IMR-90 (cell line): Measurements from ENCODE around the gene CRCP.

Experiments
- BHLHE40 ChIP-seq: fragments of 150-350 bp; IDR thresholded peaks from 2 replicates; pipeline ENCODE4 v1.6.1; 2016; ENCODE audit warnings: mild to moderate bottlenecking, low read depth, low read length
- CEBPB ChIP-seq: IDR thresholded peaks from 2 replicates; pipeline ENCODE4 v1.6.1; 2012; ENCODE audit warnings: low read depth, low read length, improper control_type of control experiment
- CHD1 ChIP-seq: IDR thresholded peaks from 2 replicates; pipeline ENCODE4 v1.6.1; 2012; ENCODE audit warnings: low read depth, low read length, improper control_type of control experiment
- MAFK ChIP-seq: IDR thresholded peaks from 2 replicates; pipeline ENCODE4 v1.6.1; 2012; ENCODE audit warnings: low read depth, low read length, improper control_type of control experiment
- MAZ ChIP-seq: IDR thresholded peaks from 2 replicates; pipeline ENCODE4 v1.6.1; 2012; ENCODE audit warnings: low read depth, mild to moderate bottlenecking, low read length, improper control_type of control experiment, moderate library complexity, borderline replicate concordance
- MXI1 ChIP-seq: IDR thresholded peaks from 2 replicates; pipeline ENCODE4 v1.6.1; 2012; ENCODE audit warnings: low read depth, mild to moderate bottlenecking, low read length, moderate library complexity, borderline replicate concordance
- POLR2A ChIP-seq: IDR thresholded peaks from 2 replicates; pipeline ENCODE4 v1.6.1; 2012; ENCODE audit warnings: mild to moderate bottlenecking, low read depth, low read length
- RAD21 ChIP-seq: IDR thresholded peaks from 2 replicates; pipeline ENCODE4 v1.6.1; 2012; ENCODE audit warnings: low read length, improper control_type of control experiment
- RCOR1 ChIP-seq: IDR thresholded peaks from 2 replicates; pipeline ENCODE4 v1.6.1; 2012; ENCODE audit warnings: mild to moderate bottlenecking, low read length, improper control_type of control experiment; ENCODE audit not compliant: insufficient replicate concordance
- RFX5 ChIP-seq: IDR thresholded peaks from 2 replicates; pipeline ENCODE4 v1.8.0; 2012; ENCODE audit warnings: low read depth, mild to moderate bottlenecking, low read length, moderate library complexity
- SMC3 ChIP-seq: fragments of 150-350 bp; IDR thresholded peaks from 2 replicates; pipeline ENCODE4 v1.6.1; 2016; ENCODE audit warnings: low read depth, mild to moderate bottlenecking, antibody characterized with exemption, low read length, moderate library complexity
- USF2 ChIP-seq: fragments of 150-350 bp; IDR thresholded peaks from 2 replicates; pipeline ENCODE4 v1.6.1; 2017; ENCODE audit warnings: mild to moderate bottlenecking, antibody characterized with exemption, low read length, low read depth
- TF ChIP-seq, protein P1 (sequence below): conservative IDR thresholded peaks from 2 replicates; pipeline ENCODE4 v1.5.1; 2012; ENCODE audit warnings: mild to moderate bottlenecking, low read depth, low read length, improper control_type of control experiment

DNA sequence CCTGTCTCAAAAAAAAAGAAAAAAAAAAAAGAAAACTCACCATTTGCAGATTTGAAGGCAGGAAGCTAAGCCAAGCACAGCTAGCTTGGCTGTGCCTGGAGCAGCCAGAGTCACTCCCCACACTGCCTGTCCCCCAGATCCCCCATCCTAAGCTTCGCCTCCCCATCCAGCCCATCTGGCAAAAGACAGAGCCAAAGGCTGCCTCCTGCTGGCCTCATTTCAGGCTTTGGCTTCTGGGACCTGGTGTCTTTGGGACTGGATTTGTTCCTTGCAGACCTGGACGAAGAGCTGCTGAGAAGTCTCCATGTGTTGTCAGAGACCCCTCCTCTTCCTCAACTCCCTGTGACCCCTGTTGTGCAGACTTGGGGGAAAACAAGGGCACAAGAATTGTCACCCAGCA lies 31.0 kb upstream of the CRCP start:
- TF ChIP-seq, protein P1, sequence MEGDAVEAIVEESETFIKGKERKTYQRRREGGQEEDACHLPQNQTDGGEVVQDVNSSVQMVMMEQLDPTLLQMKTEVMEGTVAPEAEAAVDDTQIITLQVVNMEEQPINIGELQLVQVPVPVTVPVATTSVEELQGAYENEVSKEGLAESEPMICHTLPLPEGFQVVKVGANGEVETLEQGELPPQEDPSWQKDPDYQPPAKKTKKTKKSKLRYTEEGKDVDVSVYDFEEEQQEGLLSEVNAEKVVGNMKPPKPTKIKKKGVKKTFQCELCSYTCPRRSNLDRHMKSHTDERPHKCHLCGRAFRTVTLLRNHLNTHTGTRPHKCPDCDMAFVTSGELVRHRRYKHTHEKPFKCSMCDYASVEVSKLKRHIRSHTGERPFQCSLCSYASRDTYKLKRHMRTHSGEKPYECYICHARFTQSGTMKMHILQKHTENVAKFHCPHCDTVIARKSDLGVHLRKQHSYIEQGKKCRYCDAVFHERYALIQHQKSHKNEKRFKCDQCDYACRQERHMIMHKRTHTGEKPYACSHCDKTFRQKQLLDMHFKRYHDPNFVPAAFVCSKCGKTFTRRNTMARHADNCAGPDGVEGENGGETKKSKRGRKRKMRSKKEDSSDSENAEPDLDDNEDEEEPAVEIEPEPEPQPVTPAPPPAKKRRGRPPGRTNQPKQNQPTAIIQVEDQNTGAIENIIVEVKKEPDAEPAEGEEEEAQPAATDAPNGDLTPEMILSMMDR = no peak
- TF ChIP-seq RFX5 (no peak), USF2 (no peak), MAFK (no peak), RAD21 (no peak), MAZ (no peak), POLR2A (no peak), RCOR1 (no peak), CEBPB (no peak), BHLHE40 (no peak), SMC3 (no peak), CHD1 (no peak), MXI1 (no peak)
